ENCODE measurements around the gene ATP6V1A.

DNA sequence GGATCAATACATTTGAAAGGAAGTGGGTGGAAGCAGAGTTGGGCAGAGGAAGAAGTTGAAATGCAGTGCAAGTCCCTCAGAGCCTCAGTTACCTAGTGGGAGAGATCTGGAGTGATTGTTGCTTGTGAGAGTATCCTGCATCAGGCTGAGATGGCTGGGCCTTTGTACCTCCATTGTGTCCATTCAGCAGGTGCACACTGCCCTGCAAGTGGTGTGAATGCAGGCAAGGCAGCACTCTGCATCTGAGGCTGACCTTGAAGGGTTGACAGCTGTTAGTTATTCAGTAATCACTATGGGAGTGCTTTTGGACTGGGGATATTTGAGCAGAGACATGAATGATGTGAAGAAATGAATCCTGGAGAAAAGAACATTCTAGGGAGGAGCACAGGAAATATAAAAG lies 25.2 kb downstream of the ATP6V1A start:
- no peak for TF ChIP-seq EZH2 (IDR thresholded peaks at IDR 0.05; ENCODE audit: borderline replicate concordance, insufficient read depth, low read depth, low read length, poor library complexity, severe bottlenecking)
- no peak for TF ChIP-seq CTCF (IDR thresholded peaks at IDR 0.05)
